ENCODE results near the gene ADAMTS3. TPM values are rescaled to one million over a fixed set of nuclear protein-coding genes. Genes with fewer than 3 reads are reported as not detected.

ADAMTS3 gene
- 10 to 100 TPM in 2 of 4 donors, 1 to 10 TPM in 1, under 1 TPM in 1; 0.47 to 30.4 (median 10.2) TPM for total RNA-seq

- DNase-seq (ENCODE audit: low spot score) (peak; percentile 27), ATAC-seq (ENCODE audit: low FRiP score) (peak; percentile 59)
- TF ChIP-seq CTCF (IDR thresholded peaks at IDR 0.05) = no peak
Observed at GRCh38 chr4:72568959-72569718, at the start of gene ADAMTS3. TSS of gene ADAMTS3 (minus strand) at chr4:72569221. CDS start at chr4:72568762, 459 bp downstream.

GRCh38 chr4:72613959-72614358 lies 44.9 kb upstream of the ADAMTS3 start:
- DNase-seq (ENCODE audit: low spot score) (no peak), ATAC-seq (ENCODE audit: low FRiP score) (no peak)
- no peak for TF ChIP-seq CTCF (IDR thresholded peaks at IDR 0.05)

- no peak for TF ChIP-seq CTCF (IDR thresholded peaks at IDR 0.05)
- no peak for ATAC-seq (ENCODE audit: low FRiP score)
- DNase-seq (ENCODE audit: low spot score) = no peak
Observed at GRCh38 chr4:72606751-72607150, 37.7 kb upstream of the ADAMTS3 start.

- DNase-seq (ENCODE audit: low spot score) = no peak
- ATAC-seq (ENCODE audit: low FRiP score) = no peak
- no peak for TF ChIP-seq CTCF (IDR thresholded peaks at IDR 0.05)
Observed at GRCh38 chr4:72604324-72604723, 35.3 kb upstream of the ADAMTS3 start.

- no peak for ATAC-seq (ENCODE audit: low FRiP score)
- DNase-seq (ENCODE audit: low spot score) = no peak
- TF ChIP-seq CTCF (IDR thresholded peaks at IDR 0.05) = no peak
Observed at GRCh38 chr4:72602396-72603376, 33.7 kb upstream of the ADAMTS3 start.

- TF ChIP-seq CTCF (IDR thresholded peaks at IDR 0.05) = no peak
- DNase-seq (ENCODE audit: low spot score) (no peak), ATAC-seq (ENCODE audit: low FRiP score) (no peak)
Observed at GRCh38 chr4:72591547-72592454, 22.8 kb upstream of the ADAMTS3 start.

Data from omental fat pad (tissue), 4 donors.